SIG-M5 (cell line): ENCODE results near the gene AGAP1.
A peak's percentile ranks its signal among the peaks of the same experiment; 100 is the strongest.

ENCODE experiments used
- DNase-seq: peaks from one replicate; lab custom pipeline; 2025; lab: John Stamatoyannopoulos, UW

Gene AGAP1

DNA sequence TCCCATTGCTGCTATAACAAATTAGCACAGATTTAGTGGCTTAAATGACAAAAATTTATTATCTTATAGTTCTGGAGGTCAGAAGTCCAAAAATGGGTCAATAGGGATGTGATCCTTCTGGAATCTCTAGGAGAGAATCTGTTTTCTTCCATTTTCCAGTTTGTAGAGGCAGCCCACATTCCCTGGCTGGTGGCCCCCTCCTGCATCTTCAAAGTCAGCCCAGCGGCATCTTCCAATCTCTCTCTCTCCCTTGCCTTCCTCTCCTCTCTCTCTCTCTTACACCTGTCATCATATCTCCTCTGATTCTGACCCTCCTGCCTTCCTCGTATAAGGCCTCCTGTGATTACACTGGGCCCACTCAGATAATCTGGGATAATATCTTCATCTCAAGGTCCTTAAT is 3.9 kb upstream of the AGAP1 start:
- no peak for DNase-seq

DNA sequence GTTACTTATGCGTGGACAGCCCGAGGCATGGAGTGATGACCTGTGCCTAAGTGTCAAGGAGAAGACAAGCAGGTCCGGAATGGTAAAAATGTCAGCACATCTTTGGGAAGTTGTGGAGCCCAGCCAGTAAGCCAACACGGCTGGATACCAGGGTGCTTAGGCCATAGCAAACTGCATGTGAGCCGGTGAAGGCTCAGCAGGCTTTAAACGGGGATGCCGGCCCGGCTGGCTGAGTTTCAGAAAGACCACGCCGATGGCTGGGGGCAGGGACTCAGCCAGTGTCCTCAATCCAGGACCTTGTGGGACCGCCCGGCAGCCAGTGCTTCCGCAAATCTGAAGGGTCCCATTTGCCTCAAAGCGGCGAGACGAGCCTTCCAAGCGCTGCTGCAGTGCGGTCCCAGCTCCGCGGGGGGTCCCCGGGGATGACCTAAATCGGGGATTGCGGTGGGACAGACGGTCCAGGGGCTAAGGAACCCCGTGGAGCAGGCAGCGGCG is 946 bp upstream of the AGAP1 start:
- no peak for DNase-seq

DNA sequence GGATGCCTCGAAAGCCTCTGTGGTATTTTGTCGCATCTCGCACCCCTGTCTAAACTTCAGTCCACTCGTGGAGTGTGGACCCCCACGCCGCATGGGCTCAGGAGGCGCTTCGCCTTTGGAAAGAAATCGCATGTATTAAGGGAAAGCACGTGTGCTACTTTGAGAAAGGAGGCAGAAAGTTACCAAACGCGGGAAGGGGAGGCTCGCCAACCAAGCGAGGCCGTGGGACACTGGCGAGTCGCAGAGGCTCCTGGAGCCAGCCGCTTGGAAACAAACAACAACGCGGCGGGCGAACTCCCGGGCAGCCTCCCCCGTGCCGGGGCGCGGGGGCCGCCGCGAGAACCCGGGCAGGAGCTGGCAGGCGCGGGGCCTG is 455 bp upstream of the AGAP1 start:
- DNase-seq, result no peak

DNA sequence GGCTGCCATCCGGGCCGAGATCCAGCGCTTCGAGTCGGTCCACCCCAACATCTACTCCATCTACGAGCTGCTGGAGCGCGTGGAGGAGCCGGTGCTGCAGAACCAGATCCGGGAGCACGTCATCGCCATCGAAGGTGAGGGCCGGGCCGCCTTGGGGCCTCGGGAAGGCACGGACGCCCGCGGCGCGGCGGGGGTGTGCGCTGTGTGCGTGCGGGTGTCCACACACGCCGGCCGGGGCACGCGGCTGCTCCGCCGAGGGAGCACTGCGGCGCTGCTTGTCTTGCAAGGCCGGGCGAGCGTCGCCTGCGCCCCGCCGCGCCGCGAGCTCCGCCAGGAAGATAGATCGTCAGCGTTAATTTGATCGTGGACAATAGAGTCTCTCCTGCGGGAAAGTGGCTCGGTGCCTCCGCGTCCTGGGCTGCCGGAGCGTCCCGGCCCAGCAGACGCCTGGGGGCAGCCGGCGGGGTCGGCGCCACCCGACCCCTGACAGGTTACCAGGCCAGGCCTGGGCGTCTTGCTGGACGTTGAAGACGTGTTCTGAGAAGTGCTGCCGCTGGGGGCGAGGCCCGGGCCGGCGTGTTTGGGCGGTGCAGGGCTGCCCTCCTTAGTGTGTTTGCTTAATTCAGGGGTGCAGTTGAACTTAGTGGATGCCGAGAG is 1.0 kb downstream of the AGAP1 start:
- DNase-seq, result no peak

DNA sequence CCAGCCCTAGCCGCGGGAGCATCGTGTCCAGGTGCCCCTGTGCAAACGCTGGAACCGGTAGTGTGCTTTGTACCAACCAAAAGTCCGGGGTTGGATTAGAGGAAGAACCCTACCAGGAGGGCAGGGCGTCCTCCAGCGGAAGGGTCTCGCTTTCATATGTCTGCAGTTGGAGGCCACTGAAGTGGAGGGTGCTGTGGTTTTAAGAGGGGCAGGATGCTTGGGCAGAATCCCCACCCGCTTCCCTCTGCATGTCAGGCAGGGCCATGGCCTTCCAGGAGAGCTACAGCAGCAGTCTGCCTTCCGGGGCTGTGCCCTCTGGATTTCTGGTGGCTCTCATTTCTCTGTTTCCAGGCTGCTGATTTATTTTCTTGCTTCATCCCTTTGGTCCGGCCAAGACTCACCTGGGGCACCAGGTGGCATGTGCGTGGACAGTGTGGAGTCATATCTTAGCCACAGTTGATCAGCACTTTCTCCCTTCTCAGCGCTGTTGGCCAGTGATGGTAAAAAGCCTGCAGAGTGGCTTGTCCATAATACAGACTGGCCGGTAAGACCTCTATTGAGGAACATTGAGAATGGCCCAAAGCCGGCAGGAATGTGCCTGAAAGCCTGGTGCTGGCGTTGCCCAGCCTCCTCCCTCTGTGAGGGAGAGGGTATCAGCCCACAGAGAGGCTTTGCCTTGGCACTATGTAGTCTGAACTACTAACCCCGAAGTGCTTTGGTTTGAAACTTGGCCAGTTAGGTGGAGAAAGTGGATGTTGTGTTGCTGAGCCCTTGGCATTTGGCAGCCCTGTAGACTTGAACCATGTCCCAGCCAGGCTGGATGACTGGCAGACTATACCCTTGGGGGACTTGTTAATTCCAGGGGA is 1.8 kb downstream of the AGAP1 start:
- no peak for DNase-seq

DNA sequence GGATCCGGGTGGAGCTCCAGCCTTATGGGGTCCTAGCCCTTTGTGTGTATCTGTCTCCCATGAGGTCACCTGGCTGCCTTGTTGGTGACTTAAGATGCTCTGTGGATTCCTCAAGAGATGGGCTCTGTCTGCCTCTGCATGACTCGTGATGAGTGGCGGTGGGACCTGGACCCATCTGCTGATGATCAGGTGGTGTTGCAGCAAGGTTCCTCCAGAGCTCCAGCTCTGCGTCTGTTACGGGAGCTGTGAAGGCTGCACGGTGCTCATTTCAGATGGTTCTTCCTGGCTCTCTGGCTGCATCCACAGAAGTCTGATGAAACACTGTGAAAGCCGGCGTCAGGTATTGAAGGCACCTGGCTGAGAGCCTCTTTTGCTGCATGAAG is 2.4 kb downstream of the AGAP1 start:
- no peak for DNase-seq

DNA sequence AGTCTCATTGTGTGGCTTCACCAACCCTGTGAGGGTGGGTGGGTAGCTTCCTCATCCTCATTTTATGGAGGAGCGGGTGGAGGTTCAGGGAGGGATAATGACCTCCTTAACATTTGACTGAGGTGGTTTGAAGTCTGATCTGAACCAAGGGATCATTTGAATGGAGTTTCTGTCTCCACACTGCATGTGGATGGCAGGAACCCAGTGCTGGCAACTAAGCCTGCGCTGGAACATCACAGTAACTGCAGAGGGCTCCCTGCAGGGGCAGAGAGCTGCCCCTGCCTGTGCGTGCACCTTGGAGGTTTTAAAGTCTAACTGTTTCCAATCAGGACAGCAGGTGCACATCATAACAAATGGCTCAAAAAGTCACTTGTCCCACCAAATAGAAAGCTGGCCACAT is 3.3 kb downstream of the AGAP1 start:
- DNase-seq, result no peak

DNA sequence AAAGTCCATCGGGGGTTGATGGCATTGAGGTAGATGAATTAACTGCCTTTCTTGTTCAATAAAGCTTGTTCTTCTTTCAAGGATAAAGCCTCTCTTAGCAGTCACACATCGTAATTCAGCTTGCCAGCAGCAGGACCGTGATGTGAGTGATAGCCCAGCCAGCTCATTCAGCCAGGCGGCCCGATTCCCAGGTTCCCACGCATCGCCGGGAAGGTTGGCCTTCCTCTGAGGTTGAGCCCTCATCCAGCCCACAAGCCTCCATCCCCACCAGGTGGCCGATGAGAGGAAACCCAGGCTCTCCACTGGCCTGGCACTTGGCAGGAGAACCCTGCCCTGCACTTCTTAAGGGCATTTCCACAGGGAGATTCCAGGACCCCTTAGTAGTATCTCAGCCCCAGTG is 4.7 kb downstream of the AGAP1 start:
- no peak for DNase-seq

DNA sequence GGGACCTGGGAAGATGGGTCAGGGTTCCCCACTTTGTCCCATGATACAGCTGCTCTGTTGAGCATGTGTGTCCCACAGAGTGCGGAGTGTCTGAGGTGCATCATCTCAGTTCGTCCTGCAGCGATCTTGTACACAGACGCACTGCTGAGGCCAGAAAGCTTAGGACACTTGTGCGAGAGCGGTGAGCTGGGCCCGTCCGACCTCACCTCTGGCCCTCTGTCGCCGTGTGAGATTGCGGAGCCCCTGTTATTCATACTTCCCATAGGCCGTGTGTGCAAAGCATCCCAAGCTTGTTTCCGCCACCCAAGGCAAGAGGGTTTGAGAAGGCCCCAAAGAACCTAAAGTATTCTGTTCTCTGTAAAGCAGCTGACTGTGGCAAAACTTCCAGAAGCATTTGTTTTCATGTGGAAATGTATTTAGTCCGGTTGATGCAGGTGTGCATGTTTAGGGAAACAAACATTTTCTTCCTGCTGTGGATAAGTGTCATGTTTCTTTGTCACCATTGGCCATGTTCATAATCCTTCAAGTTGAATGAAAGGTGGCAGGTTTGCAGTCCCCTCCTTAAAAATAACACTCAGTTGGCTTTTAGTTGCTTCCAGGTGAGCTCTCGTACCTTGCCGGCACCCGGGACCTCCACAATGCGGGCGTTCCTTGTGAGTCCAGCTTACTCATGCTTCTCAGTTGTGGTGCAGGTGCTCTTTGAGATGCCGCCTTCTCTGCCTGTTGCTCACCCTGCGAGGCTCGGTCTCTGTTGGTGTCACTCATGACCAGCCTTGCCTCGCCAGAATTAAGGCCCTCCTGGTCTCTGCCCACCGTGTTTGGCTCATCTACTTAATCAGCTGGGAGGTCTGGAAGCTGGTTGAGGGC is 5.3 kb downstream of the AGAP1 start:
- DNase-seq, result no peak

DNA sequence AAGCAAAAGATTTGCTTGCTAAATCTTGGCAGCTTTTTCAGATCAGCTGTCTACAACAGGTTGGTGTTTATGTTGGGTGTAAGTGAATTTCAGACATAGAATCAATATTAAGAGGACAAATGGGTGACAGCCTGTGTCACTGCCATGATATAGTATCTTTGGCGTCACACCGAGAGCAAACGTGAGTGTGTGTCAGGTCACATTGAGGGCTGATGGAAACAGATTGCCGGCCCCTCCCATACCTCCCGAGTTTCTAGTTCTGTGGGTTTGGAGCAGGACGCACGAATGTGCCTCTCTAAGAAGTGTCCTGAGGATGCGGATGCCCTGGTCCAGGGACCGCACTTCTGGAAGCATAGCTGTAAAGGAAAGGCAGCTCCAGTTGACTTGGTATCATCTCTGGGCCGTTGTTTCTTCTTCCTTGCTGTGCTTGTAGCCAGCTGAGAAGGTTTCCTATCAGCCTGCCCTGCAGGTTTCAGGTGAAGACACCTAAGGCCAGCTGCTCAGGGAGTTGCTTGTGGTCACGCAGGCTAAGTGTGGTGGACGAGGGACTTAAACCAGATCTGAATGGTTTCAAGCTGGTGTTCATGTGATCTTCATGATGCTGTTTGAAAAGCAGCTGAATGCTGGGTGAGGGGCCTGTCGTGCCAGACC is 6.4 kb downstream of the AGAP1 start:
- DNase-seq, result no peak

DNA sequence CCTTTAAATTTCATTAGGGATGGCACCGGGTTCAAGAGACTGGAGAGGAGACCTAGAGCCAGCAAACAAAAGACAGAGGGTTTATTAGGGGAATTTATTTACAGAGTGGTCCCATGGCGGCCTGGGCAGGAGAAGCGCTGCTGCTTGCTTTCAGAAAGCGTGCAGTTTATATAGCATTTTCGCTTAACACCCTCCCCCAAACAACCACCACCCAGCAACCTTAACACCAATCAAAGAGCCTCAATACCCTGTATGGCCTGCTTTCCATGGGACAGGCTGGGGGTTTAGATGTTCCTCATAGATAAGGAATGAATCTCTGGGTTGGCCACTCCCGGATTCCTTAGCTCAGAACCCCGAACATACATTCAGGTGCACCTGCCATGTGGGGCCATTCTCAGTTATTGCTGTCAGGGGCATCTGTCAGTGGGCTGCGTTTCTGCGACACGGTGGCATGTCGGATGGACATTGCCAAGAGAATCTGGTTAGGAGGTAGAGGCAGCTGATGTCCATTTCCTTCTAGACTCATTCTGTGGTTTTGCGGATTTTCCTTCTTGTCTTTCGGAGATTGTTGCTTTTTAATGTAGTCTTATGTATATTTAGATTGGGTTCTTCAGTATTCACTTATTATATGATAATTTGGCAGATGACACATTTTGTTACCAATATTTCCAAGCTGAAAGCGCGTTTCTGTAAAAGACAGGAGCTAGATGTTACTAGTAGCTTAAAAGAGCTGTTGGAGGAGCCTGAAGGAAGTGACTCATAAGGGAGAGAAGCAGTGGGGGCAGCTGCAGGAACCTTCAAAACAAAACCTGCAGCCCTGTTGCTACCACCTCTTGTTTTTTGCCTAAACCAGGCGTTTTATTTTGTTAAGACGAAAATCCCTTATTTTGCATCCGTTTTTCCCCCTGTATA is 7.2 kb downstream of the AGAP1 start:
- DNase-seq, result peak; percentile 31

DNA sequence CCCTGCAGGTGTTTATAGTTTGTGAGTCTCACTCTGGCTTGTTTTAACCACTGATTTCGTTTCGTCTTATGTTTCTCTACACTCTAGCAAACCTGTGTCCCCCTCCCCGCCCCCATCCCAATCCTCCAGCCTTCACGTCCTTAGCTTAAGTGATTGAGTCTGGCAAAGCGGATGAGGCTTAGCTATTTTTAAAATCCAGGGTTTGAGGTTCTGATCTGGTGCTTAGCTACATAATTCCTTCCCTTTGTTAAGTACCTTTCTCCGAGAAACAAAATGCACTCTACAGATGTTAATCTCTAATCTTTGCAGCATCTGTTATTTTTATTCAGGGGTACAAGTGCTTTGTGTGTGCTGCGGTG is 7.8 kb downstream of the AGAP1 start:
- DNase-seq, result no peak

DNA sequence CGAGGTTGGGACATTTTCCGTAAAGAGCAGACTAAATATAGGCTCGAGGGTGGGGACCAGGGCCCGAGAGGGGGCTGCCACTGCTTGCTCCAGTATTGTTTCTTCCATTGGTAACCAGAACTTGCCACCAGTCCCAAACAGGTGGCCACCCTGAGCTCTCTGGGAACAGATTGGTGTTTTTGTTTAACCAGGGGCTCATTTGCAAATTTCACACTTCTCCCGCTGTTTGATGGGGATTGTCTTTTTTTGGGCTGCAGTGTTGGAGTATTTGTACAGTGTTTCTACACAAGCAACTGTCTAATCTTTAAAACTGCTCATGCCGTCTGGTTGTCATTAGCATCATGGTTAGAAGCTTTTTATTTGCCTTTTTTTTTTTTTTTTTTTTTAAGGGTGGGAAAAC is 8.5 kb downstream of the AGAP1 start:
- DNase-seq, result no peak

DNA sequence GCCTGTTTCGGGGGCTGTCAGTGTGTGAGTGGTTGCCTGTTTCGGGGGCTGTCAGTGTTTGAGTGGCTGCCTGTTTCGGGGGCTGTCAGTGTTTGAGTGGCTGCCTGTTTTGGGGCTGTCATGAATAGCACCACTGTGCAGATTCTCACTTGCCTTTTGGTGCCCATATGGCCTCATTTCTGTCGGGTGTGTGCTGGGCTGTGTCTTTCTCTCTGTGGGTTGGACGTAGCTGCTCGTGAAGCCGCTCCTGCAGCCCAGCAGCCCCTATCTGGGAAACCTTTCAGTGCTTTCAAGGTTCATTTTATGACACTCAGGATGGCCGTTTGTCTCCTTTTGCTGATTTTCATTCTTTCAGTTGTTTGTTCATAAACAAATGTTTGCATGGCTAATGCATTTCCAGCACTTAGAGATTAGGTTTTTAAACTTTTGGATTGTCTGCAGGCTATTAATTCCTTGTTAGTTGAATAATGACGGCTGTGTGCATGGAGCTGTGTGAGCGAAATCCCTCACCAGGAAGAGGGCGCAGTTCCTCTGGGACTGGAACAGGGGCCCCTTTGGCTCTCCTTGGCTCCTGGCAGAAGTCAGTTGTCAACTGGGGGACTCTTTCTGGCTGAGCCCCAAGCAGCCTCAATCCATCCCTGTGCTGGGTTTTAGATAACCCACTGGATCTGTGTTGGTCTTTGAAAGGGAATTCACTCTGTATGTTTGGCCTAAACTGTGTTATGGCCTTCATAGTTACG is 10.8 kb downstream of the AGAP1 start:
- DNase-seq, result no peak

DNA sequence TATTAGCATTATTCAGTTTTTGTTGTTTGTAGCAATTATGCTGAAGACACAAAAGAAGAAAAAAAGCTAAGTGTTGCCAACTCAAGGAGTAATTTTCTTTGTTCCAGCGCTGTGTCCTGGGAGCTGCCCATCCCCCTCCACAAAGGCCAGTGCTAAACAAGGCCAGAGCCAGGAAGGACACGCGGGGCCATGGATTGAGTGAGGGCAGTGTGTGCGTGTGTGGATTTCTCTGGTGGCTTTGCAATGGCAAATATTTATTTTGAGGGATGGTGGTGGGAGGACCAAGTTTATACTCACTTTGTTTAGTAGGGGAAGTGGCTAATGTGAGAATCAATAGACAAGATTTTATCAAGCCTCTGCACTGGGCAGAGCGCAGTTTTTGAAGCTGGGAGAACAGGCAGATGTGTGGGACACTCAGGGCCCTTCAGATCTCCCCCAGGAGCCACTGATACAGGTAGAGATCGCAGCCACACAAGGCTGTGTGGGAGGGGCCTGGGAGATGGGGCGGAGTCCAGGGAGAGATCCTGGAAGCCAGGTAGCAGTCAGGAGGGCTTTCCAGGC is 11.4 kb downstream of the AGAP1 start:
- DNase-seq, result no peak

DNA sequence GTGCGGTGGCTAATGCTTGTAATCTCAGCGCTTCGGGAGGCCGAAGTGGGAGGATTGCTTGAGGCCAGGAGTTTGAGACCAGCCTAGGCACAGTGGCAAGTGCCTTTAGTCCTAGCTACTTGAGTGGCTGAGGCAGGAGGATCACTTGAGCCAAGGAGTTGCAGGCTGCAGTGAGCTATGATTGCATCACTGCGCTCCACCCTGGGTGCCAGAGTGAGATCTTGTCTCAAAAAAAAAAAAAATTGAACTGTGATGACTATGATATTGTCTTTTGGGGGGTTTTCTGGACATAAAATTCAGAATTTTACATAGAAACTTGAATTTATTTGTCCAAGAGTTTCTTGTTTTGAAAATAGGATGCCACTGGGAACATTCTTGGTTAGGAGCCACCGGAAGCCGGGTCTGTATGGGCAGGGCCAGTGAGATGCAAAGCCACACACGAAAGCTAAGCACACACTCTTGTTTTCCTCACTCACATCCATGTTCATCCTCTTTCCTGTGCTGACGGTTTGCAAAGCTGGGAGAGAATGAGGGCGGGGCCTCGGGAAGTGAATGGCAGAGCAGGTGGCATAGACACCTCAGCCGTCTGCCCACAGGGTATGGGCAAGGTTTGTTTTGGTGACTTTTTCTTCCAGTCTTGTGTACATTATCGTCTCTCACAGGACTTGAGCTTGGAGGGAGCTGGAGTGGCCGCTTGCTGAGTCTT is 12.6 kb downstream of the AGAP1 start:
- DNase-seq, result no peak

DNA sequence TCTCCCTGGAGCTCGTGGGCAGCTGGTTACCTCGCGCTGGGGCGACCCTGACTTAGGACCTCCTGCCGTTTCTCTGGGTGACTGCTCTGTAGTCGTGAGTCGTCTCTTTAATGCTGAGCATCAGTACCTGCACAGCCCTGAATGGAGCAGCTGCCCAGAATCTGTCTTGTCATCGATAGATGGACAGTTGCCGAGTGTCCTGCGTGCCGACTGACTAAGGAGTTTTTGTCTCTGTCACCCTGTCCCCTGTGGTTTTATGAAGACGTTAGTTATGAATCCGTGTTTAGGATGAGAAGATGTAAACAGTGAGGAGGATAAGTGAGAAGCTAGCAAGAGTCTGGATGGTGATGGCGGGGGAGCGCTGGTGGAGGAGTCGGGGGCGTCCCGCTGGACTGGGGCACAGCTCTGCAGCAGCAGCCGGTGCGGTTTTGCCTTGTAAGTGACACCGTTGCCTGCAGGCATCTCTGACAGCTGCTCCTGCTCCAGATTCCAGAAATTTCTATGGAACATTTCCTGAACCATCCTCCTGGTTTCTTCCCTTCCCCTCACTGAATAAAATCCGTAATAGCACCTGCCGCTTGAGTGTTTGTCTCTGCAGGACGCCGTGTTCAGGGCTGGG is 13.3 kb downstream of the AGAP1 start:
- no peak for DNase-seq

DNA sequence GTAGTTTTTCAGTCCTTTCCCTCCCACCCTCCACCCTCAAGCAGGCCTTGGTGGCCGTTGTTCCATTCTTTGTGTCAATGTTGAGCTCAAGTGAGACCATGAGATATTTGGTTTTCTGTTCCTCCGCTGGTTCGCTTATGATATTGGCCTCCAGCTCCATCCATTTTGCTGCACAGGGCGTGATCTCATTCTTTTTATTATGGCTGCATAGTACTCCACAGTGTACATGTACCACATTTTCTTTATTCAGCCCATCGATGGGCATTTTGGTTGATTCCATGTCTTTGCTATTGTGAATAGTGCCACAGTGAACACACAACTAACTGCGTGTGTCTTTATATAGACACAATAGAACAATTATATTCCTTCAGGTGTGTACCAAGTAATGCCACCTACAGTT is 14.1 kb downstream of the AGAP1 start:
- no peak for DNase-seq
